ENCODE results near the gene ADD3.

DNA sequence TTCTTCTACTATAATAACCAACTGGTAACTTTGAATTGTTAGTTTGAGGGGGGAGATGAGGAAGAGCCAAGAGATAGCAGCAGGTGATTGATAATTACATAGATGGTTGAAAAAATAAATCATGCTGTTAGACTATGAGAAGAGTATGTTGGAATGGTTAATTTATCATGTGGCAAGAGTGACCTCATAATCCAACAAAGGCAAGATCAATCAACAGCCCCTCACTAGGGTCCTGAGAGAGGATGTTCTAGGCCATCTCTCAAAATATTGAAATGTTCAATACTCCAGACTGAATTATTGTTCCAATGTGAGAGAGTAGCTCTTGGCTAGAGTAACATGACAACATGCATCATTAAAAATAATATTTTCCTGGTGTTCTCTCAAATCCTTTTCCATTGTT lies 67.9 kb downstream of the ADD3 start:
- no peak for TF ChIP-seq ELF4 (IDR thresholded peaks at IDR 0.05)
- TF ChIP-seq SUZ12 (IDR thresholded peaks at IDR 0.05): no peak
- TF ChIP-seq FOXA1 (IDR thresholded peaks at IDR 0.05): no peak
- TF ChIP-seq BHLHE40 (IDR thresholded peaks at IDR 0.05; ENCODE audit: borderline replicate concordance): no peak
- no peak for TF ChIP-seq ARNT (IDR thresholded peaks at IDR 0.05)
- no peak for TF ChIP-seq FOXM1 (IDR thresholded peaks at IDR 0.05; ENCODE audit: borderline replicate concordance)
- TF ChIP-seq, protein P1, sequence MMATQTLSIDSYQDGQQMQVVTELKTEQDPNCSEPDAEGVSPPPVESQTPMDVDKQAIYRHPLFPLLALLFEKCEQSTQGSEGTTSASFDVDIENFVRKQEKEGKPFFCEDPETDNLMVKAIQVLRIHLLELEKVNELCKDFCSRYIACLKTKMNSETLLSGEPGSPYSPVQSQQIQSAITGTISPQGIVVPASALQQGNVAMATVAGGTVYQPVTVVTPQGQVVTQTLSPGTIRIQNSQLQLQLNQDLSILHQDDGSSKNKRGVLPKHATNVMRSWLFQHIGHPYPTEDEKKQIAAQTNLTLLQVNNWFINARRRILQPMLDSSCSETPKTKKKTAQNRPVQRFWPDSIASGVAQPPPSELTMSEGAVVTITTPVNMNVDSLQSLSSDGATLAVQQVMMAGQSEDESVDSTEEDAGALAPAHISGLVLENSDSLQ (IDR thresholded peaks at IDR 0.05): no peak
- no peak for TF ChIP-seq TARDBP (IDR thresholded peaks at IDR 0.05)
